Measurements from ENCODE around the gene MAPK6.

- TF ChIP-seq EZH2 (IDR thresholded peaks at IDR 0.05; ENCODE audit: insufficient read depth, low read length) (no peak), CTCF (IDR thresholded peaks at IDR 0.05; ENCODE audit: insufficient read depth, low read depth, low read length) (no peak)
Observed at GRCh38 chr15:52106641-52107040, 87.6 kb downstream of the MAPK6 start.
